GM19455 (cell line): ENCODE results near the gene TUBB4A.
A peak's percentile ranks its signal among the peaks of the same experiment; 100 is the strongest.

Experiments
- ATAC-seq: cut with Tn5 transposase; IDR thresholded peaks from one replicate; pipeline ENCODE4 v1.9.1; 2021; ENCODE audit not compliant: unreplicated experiment

Gene TUBB4A

DNA sequence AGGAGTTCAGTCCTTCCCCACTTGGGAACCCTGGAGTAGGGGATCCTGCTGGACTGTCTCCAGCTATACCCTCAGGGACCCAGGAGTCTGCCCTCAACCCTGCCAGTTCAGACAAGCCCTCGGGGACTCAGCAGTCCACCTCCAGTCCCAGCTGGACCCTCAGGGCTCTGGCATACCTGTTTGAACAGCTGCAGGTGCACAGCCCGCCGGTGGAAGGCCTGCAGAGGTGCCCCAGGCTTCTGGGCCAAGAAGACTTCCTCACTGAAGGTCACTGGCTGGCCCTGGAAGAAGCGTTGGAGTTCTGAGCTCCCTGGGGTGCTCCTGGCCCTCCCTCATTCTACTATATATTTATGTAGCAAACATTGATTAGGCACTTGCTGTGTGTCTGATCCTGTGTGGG is 29.4 kb downstream of the TUBB4A start:
- no peak for ATAC-seq

DNA sequence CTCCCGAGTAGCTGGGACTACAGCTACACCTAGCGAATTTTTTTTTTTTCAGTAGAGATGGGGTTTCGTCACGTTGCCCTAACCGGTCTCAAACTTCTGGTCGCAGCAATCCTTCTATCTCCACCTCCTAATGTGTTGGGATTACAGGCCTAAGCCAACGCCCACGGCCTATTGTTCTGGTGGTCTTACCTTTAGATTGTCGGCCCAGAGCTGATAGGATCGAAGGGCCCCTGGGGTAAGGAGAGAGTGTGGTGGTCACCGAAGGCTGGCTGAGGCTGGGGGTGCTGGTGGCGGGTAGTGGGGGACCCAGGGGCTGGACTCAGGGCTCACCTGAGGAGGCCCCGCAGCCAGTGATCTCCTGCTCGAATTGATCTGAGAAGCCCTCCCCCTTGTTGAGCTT is 31.0 kb downstream of the TUBB4A start:
- no peak for ATAC-seq

DNA sequence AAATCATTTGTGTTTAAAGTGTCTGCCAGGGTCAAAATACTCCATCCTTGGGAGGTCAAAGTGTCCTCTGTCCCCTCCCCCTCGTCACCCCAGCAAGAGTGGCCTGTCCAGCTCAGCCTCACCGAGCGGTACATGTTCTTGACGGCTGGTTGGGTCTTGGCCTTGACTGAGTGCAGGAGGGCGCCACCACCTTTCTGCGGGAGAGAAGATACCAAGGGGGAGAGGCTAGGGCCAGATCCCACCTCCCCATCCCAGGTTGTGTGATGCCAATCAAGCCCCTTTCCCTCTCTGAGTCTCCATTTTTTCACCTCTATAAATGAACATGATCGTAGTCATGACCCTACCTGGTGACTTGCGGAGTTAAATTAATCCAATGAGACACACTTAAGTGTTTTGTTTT is 31.9 kb downstream of the TUBB4A start:
- no peak for ATAC-seq

DNA sequence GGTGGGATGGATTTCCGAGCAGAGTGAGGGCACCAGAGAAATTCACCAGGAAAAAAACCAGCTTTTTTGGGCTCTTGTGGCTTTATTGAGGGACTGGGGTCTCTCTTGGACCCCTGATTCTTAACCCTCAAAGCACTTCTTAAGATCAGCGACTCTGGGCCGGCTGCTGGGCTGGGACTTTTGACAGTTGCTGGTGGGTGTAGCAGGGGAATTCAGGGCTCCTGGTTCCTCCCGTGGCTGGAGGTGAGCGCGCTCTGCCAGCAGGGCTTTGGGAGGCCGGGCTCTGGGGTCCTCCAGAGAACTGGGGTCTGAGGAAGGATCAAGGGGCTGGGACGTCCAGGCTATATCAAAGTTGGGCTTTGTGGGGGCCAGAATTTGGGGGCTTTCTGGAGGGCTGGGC is 34.7 kb downstream of the TUBB4A start:
- ATAC-seq = no peak

DNA sequence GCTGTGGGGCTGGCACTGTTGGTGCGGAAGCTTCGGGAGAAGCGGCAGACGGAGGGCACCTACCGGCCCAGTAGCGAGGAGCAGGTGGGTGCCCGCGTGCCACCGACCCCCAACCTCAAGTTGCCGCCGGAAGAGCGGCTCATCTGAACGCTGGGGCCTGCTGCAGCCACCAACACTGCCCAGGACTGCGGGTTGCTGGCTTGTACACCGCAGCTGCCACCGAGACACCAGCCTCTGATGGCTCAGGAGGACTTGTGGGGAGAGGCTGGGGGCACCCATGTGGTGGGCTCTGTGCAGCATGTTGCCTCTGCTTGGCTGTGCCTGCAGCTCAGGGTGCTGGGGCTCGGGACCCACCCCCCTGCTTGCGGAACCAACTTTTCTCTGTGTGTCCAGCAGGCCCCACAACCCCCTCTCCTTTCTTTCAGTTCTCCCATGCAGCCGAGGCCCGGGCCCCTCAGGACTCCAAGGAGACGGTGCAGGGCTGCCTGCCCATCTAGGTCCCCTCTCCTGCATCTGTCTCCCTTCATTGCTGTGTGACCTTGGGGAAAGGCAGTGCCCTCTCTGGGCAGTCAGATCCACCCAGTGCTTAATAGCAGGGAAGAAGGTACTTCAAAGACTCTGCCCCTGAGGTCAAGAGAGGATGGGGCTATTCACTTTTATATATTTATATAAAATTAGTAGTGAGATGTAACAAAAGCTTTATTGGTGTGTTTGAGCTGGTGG is 35.4 kb downstream of the TUBB4A start:
- no peak for ATAC-seq

DNA sequence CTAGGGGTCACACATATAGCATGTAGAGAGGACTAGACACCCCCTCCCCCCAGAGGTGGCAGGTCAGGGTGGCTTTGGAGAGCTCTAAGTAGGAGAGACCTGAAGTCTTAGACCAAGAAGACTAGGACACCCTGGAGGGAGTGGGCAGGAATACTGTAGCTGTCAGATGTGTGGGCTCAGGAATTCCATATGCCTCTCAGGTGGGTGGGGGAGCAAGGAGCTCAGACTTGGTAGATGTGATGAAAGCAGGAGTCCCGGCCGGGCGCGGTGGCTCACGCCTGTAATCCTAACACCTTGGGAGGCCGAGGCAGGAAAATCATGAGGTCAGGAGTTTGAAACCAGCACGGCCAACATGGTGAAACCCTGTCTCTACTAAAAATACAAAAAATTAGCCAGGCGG is 36.4 kb downstream of the TUBB4A start:
- no peak for ATAC-seq

DNA sequence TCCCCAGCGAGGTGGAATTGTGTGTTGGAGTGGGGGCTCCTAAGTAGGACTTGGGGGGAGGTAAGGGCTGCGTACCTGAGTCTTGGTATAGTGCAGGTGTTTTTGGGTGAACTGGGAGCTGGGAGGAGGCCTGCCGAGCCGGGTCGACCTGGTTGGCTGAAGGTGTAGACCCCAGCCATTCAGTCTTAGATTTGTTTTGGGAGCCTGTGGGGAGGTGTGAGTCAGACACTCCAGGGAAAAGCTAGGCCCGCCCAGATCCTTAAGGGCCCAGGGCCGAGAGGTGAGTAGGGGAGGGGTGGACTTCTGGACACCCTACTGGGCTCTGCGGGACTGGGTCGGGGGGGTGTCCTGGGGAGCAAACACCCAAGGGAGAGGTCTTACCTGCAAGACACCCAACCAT is 37.1 kb downstream of the TUBB4A start:
- no peak for ATAC-seq

DNA sequence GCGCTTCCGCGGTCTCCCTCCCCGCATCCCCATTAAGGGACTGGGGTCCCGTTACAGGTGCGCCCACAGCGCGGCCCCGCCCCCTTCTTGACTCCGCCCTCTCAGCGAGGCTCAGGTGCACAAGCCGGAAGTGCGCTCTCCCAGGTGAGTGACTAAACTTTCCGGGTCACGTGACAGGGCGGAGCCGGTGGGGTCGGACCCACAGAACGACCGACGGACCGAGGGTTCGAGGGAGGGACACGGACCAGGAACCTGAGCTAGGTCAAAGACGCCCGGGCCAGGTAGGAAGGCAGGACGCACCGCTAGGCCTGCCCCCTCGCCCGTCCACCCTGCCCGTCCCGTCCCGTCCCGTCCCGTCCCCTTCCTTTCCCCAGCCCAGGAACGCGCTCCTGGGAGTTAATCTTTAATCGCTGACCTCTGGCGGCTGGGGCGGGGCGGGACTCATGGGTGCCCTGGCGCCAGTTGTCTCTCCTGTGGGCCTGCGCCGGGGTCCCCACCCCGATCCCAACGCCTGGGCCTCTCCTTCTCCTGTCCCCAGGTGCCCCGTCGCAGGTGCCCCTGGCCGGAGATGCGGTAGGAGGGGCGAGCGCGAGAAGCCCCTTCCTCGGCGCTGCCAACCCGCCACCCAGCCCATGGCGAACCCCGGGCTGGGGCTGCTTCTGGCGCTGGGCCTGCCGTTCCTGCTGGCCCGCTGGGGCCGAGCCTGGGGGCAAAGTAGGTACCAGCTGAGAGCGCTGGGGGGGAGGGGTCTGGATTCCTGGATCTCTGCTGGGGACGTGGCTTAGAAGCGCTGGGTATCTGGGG is 37.8 kb downstream of the TUBB4A start, which contains the start of gene CRB3:
CRB3 (plus strand) TSS at position 202 of the 804 bp plus-strand sequence; CDS start at position 633, 431 bp downstream.
- no peak for ATAC-seq

DNA sequence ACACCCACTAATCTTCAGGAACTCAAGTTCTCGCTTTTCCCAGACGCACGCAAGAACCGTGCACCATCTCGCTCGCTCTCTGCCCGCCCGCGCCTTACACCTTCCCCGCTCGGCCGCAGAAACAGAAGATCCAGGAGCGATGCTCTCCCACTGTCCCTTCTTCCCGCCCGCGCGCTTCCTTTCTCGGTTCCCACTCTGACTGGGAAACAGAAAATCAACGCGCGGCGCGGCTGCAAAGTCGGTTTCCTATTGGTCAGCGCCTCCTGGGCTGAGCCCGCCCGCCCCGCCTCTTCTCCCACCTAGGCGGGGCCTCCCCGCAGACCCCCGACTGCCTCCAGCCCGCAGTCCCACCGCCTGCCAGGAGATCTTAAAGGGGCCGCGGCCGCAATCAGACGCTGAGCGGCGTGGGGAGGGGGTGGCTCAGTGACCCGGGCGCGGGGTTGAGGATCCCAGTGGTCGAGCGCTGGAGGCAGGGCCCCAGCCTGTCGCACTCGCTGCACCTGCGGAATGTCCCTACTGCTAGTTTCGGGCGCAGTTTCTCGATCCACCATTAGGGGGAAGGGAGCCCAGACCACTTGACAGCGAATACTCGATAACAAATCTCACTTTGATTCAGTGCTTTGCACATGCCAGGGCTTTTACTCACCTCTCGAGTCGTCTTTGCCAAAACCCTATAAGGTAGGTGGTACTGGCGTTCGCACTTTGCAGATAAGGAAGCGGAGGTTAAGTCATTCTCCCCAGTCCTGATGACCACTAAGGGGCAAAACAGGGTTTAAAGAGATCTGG is 41.8 kb downstream of the TUBB4A start:
- ATAC-seq = peak; percentile 68

DNA sequence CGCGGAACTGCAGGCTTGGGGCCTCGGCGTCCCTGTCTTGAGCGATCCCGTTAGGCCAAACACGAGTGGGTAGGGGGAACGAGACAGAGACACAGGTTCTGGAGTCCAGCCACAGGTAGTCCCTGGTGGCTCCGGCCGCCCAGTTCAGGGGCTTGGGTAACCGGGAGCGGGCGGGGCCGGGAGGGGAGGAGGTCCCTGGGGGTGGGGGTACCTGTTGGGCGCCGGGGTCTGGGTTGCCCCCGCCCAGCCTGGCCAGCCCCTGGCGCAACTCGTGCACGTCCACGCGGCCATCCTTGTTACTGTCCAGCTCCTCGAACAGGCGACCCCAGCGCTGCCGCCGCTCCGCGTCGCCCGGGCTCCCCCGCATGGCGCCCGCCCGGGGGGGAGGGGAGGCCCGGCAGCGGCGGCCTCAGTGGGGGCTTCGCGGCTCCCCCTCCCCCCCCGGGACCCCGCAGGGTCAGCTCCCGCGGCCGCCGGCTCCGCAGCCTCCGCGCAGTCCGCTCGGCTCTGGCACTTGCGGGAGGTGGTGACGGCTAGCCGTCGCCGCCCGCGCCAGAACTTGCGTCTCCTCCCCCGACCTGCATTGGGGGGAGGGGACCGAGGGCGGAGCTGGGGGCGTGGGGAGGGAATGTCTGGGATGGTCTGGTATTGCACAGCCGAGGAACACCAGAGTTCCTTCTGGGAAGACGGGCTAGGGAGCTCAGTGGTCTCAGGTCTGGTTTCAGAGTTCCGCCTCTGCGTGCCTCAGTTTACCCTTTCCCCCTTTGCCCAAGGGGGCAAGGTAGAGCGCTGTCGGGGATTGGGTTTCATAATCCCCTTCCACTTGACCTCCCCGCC is 42.6 kb downstream of the TUBB4A start, which contains the start of gene SLC25A23:
SLC25A23 (minus strand) TSS at position 531 of the 837 bp plus-strand sequence; CDS start at position 367, 164 bp downstream.
- peak; percentile 26 for ATAC-seq

DNA sequence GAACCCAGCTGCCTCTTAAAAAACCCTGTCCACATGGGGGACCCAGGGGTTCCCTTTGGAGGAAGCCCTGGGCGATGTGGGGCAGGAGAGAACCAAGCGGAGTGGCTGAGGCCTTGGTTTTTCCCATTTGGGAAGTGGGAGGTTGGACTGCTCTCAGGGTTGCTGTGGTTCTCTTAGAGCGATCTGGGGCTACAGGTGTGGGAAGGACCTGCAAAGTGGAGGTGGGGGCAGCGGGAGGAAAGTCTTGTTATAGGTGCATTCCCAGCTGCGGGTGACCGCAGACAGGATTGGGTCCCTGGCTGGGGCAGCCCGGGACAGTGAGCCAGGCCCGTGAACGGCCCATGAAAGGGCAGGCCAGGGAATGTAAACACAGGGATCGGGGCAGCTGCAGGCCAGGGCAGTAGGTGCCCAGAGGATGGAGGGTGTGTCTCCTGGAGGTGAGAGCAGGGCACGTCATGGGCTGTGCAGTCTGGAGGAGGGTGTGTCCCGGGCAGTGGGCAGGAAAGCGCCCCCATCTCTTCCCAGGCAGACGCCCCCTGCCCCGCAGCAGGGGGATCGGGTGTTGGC is 43.3 kb downstream of the TUBB4A start:
- no peak for ATAC-seq

DNA sequence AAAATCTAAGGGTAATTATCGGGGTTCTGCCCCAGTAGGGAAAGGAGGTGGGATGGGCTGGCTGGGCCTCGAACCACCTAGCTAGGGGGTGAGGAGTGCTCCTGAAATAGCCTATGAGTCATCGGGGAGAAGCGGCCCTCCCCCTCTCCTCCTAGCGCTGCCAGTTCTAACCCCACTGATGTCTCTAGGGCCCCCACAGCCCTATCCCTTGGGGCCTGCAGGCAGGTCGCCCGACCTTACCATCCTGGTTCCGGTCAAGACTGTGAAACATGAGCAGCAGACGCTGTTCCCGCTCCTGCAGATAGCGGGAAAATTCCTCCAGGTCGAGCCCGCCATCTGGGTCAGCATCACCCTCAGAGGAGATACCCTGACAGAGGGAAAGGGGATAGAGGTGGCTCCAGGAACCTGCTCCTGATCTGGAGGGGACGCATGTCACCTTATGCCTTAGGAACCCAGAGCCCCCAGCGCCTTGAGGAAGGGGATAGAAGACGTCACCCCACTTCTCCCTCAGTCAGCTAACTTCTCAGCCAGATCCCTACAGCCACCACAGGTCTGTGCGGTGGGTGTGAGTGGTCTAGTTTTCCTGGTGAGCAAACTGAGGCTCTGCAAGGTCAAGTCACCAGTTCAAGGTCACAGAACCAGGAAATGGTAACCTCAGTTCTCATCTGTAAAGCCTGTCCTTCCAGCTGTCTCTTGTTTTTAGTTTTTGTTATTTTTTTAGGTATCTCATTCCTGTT is 44.0 kb downstream of the TUBB4A start:
- no peak for ATAC-seq

DNA sequence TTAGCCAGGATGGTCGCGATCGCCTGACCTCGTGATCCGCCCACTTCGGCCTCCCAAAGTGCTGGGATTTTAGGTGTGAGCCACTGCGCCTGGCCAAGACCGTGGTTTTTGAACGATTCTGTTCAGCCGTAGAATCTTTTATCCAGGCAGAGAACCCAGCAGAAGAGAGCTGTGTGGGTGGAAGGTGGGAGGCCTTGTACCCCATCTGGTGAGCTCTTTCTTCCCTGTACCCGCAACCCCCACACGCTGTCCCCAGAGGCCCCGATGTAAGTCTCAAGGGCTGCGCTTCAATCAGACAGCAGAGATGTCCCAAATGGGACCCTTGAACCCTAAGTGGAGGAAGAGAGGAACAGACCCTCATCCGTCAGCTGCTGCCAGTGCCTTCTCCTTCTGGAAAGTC is 46.2 kb downstream of the TUBB4A start:
- no peak for ATAC-seq

DNA sequence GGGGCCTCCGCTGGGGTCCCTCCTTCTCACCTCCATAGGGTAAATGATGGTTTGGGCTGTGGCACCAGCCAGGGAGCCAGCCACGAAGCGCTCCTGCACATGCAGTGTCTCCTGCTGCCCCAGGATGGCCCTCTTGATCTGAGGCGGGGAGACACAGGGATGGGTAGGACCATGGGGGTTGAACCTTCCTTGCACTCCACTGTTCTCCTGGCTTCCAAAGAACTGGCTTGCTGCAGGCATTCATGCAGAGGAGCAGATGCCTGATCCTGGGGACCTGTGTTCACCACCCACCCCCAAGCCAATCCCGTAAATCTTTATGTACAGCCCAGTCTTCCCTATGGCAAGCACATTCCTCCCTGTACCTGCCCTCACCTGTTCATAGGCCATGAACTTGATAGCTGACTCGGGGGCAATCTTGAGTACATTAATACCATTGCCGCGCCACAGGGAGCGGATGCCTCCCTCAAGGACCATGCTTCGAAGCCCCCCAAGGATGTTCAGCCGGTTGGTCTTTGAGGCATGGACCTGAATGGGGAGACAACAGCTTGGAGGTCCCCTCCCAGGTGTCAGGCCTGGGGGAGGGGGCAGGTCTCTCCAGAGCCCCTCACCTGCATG is 48.1 kb downstream of the TUBB4A start:
- no peak for ATAC-seq

DNA sequence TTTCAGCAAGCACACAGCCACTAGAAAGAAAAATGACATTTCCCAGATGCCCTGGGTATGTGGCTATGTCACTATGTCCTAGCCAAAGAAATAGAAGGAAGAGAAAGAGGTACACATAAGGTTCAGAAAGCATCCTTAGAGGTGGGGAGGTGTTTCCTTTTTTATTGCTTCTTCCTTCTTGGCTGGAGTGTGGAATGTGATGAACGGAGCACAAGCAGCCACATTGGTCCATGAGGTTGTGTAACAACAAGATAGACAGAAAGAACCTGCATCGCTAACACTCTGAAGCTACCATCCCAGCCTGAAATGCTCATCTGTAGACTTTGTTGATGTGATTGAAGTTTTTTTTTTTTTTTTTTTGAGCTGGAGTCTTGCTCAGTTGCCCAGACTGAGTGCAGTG is 49.2 kb downstream of the TUBB4A start:
- no peak for ATAC-seq

DNA sequence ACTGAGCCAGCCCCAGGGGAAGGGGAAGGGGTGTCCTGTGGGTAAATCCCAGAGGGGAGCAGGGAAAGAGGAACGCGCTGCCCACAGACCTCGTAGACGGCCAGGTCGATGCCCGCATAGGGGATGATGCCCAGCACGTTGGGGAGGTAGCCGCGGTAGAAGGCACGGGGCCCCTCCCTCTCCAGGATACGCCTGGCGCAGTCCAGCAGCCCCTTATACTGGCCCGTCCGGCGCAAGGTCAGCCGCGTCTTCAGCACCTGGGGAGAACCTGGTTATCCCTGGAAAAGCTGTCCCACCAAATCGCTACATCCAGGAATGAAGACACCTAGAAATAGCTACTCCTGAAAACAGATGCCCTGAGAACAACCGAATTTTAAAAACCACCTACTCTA is 49.9 kb downstream of the TUBB4A start:
- no peak for ATAC-seq

DNA sequence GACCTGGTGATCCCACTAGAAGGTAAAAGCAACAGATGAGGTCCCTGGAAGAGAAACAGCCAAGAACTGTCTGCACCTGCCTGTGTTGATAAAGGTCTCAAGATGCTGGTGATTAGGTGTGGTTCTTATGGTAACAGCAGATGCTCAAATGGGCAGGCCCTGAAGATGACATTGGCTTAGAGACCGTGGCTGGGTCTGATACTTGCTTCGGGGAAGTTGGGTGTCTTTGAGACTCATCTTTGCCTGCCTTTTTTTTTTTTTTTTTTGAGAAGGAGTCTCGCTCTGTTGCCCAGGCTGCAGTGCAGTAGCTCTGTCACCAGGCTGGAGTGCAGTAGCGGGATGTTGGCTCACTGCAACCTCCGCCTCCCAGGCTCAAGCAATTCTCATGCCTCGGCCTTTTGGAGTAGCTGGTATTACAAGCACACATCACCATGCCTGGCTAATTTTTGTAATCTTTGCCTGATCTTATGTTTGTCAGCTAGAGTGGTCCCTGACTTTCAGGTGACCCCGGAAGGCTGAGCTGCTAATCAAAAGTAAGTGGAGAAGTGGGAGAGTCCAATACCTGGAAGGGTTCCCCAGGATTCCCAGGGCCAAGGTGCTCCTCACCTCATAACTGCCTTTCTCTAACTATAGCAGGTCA is 50.4 kb downstream of the TUBB4A start:
- ATAC-seq = no peak

DNA sequence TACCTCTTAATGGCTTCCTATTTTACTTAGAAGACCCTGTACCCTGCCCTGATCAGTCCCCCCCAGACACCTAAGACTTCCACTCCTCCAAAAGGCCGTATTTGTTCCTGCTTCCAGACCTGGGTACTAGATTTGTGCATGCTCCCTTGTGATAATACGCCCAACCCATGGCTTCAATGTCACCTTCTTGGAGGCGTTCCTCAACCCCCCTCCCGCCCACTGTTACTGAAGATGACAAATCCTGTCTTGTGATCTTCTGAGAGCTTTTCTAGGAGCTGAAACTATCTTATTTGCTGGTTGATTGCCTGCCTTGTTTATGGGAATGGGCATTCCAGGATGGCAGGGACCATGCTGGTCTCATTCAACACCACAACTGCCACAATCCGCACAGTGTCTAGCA is 51.9 kb downstream of the TUBB4A start:
- no peak for ATAC-seq

DNA sequence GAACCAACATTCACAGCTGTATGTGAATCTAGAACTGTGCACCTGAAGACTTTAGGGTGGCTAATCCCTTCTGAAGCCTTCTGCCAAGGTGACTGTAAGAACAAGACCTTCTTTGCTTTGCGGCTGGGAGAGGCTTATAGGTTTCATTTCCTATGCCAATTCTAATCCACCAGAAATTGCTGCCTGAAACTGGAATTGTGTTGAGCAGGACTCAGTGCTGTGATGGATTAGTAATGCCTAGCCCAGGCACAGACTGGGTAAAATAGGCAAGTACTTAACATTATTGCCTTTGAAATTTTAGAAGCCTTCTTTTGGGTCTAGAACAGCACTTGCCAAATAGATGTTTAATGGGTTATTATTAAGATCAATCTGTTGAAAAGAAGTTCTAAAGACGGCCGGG is 54.1 kb downstream of the TUBB4A start:
- ATAC-seq = no peak
